ENCODE results near the gene IMP4. TPM values are rescaled to one million over a fixed set of nuclear protein-coding genes. Genes with fewer than 3 reads are reported as not detected.

The IMP4 gene
- total and polyA plus RNA-seq, 2 of the 8 experiments (the other 6 are each of a cell fraction or from before 2014, with no cell fraction given), result 96.8 to 194 TPM

DNA sequence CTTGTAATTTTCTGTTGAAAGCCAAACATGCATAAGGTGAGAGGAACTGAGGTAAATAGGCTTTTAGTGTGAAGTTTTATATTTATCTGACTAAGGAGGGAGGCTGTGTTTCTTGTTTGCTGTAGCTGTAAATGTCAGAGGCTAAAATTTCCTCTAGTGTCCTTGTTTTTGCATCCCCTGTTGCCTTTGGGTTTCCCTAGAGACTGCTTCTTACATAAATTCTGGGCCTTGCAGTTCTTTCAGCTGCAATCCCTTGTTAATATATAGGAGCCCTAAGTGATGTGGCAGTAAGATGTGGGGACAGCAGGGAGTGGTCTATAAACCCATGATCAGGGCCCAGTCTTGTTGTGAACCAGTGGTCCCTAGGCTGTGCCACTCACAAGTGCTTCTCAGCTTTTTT is 7.5 kb upstream of the IMP4 start (continued):
- TF ChIP-seq NANOG (IDR thresholded peaks at IDR 0.05; ENCODE audit: insufficient read depth, low read depth, low read length, poor library complexity, severe bottlenecking) (no peak), CBX8 (IDR thresholded peaks at IDR 0.05; ENCODE audit: borderline replicate concordance, low read depth, low read length) (no peak), SP1 (IDR thresholded peaks at IDR 0.05; ENCODE audit: low read depth, low read length) (no peak), CREB1 (IDR thresholded peaks at IDR 0.05) (no peak), YY1 (IDR thresholded peaks at IDR 0.05; ENCODE audit: low read depth, low read length) (no peak), BRCA1 (IDR thresholded peaks at IDR 0.05; ENCODE audit: low read depth, low read length) (no peak), MAFK (IDR thresholded peaks at IDR 0.05; ENCODE audit: low read depth, low read length) (no peak)

All from H1 (cell line).